22Rv1 (cell line): ENCODE data around the gene TM4SF20.

Experiments used
- ZFX ChIP-seq: fragments of 450-650 bp; IDR thresholded peaks from 2 replicates; pipeline ENCODE4 v1.6.1; 2017; ENCODE audit warnings: antibody characterized with exemption, borderline replicate concordance
- TF ChIP-seq, protein P1 (sequence below): fragments of 450-650 bp; IDR thresholded peaks from 2 replicates; pipeline ENCODE4 v1.5.1; 2017; ENCODE audit warnings: mild to moderate bottlenecking

DNA sequence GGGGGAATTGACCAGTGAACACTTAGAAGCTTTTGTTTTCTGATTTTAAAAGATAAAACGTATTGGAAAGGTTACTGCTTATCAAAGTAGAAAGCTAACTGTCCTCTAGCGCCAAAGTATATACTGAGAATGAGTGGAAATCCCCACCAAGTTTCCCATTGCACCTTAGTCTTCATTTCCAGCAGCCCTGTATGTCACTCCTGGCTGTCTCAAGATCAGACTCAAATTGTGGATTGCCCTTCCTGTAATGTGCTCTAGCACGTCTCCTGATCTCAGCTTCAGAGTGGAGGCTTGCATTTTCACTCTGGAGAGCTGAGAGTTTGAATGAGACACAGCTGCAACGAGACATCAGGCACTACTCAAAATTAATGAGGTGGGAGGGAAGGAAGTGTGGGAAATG is 27.5 kb downstream of the TM4SF20 start:
- TF ChIP-seq, protein P1, sequence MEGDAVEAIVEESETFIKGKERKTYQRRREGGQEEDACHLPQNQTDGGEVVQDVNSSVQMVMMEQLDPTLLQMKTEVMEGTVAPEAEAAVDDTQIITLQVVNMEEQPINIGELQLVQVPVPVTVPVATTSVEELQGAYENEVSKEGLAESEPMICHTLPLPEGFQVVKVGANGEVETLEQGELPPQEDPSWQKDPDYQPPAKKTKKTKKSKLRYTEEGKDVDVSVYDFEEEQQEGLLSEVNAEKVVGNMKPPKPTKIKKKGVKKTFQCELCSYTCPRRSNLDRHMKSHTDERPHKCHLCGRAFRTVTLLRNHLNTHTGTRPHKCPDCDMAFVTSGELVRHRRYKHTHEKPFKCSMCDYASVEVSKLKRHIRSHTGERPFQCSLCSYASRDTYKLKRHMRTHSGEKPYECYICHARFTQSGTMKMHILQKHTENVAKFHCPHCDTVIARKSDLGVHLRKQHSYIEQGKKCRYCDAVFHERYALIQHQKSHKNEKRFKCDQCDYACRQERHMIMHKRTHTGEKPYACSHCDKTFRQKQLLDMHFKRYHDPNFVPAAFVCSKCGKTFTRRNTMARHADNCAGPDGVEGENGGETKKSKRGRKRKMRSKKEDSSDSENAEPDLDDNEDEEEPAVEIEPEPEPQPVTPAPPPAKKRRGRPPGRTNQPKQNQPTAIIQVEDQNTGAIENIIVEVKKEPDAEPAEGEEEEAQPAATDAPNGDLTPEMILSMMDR, result no peak
- no peak for TF ChIP-seq ZFX
